ENCODE data around the gene KLHL26. TPM values are rescaled to one million over a fixed set of nuclear protein-coding genes. Genes with fewer than 3 reads are reported as not detected.

KLHL26 gene
- total and polyA plus RNA-seq, 2 of the 4 experiments (the other 2 are of a cell fraction) = 2.2 to 4.7 TPM

DNA sequence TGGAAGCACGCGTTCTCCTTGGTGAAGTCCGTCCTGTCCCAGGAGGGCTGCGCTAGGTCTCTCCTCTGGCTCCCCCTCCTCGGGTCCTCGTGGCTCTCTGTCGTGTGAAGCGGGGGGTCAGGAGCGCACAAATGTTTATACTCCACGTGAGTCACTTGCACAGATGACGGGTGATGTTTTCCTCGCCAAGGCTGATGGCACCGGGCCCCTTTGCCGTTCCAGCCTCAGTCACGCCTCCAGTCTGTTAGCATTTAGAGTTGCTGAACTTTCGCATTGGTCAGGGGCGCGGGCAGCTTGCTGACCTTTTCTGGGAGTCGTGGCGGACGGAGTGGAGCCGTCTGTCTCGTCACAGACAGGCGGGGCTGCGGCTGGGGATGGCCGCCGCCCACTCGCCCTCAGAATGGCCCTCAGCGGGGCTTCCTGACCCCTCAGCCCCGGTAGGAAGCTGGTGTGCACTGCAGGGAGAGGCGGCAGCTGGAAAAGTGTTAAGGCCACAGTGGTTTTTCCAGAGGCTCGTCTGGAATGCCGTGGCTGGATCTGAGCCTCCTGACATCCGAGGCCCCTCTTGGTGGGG, 13.7 kb downstream of the KLHL26 start:
- peak overlapping the region; percentile 67 for H3K14ac ChIP-seq (replicated peaks; ENCODE audit: low read depth, low read length)
- H3K4me3 ChIP-seq (ENCODE audit: insufficient read depth, low read depth, low read length) = no peak overlapping the region
- H3K9me1 ChIP-seq (ENCODE audit: insufficient read depth, low read length) = peaks cover 30% of the 10 kb centered on the region
- H4K8ac ChIP-seq (ENCODE audit: low read depth in 2 of 2, low read length in 2 of 2) = peak overlapping the region; percentile 59 to 83
- H2BK120ac ChIP-seq (ENCODE audit: low read depth, low read length) = peak overlapping the region; percentile 85
- ATAC-seq (ENCODE audit: low read depth) (peak; percentile 79), DNase-seq (peak; percentile 93)
- 2% methylated on average over 26 of the region's 34 CpGs; no CpG with 5 or more reads in 1 of the 2 experiments for WGBS, 2 experiments (ENCODE audit: extremely low coverage in 2 of 2, insufficient read length in 1 of 2)
- peak overlapping the region; percentile 84 for H2AK9ac ChIP-seq (replicated peaks; ENCODE audit: low read depth, low read length, poor library complexity)
- ChIA-PET POLR2A (ENCODE audit: unreplicated experiment) (no interaction called here), CTCF (no interaction called here)
- peaks cover 34% of the 10 kb centered on the region for H4K20me1 ChIP-seq (ENCODE audit: insufficient read depth, low read length)
- H3K4ac ChIP-seq (ENCODE audit: low read depth, low read length) = peak overlapping the region; percentile 90
- peak overlapping the region; percentile 89 for H4K91ac ChIP-seq (ENCODE audit: insufficient read depth, low read depth, low read length)
- H3K36me3 ChIP-seq (ENCODE audit: control insufficient read depth, insufficient read depth, low read length) = no peaks in the 10 kb centered on the region
- peak overlapping the region; percentile 13; the same call in 1 of the 2 replicates for H4K5ac ChIP-seq (ENCODE audit: low read depth, low read length)
- in situ Hi-C loops (cut with MboI; ENCODE audit: low sequenced_read_pairs) = no loop called here
- dilution Hi-C loops (cut with HindIII; ENCODE audit: low sequenced_read_pairs, unreplicated experiment) = no loop called here
- peak overlapping the region; percentile 19; the same call in 1 of the 2 replicates for H3K9ac ChIP-seq (ENCODE audit: low read depth, low read length)
- intact Hi-C loops (cut with micrococcal nuclease) = loop anchor here (1.0 kb wide), 1 partner anchor 56 kb away; no protein-coding TSS in a partner anchor
- peaks cover 37% of the 10 kb centered on the region for H3K4me1 ChIP-seq (ENCODE audit: control insufficient read depth, insufficient read depth, low read length)
- peak overlapping the region; percentile 95 for H2AK5ac ChIP-seq (ENCODE audit: low read depth, low read length)
- H3K56ac ChIP-seq (ENCODE audit: extremely low read depth, insufficient read depth, low read length) = peak overlapping the region; percentile 73
- peak overlapping the region; percentile 58 for H3K4me2 ChIP-seq (ENCODE audit: low read depth, low read length)
- H3K18ac ChIP-seq (ENCODE audit: low read depth, low read length) = peak overlapping the region; percentile 41
- H3K23ac ChIP-seq (ENCODE audit: low read depth, low read length) = peak overlapping the region; percentile 85
- no peaks in the 10 kb centered on the region for H3K9me3 ChIP-seq (ENCODE audit: control insufficient read depth, insufficient read depth, low read length)
- peak overlapping the region; percentile 81 for H2BK5ac ChIP-seq (ENCODE audit: low read depth, low read length, poor library complexity, severe bottlenecking)
- no peaks in the 10 kb centered on the region for H3K27me3 ChIP-seq (ENCODE audit: control insufficient read depth, insufficient read depth, low read length)
- BruUV-seq (replicated peaks) = no TSS peak
- H3K79me1 ChIP-seq (ENCODE audit: low read depth in 1 of 2, low read length in 2 of 2) = peaks cover 22 to 58% of the 10 kb centered on the region in 2 experiments; a peak in 3 of 4 replicates
- H2BK15ac ChIP-seq (ENCODE audit: low read depth, low read length) = peak overlapping the region; percentile 55; the same call in 1 of the 3 replicates
- H2AFZ ChIP-seq (replicated peaks; ENCODE audit: low read length, poor library complexity) = peak overlapping the region; percentile 84
- H2BK20ac ChIP-seq (ENCODE audit: low read depth, low read length) = peak overlapping the region; percentile 84; the same call in 1 of the 2 replicates
- H3K27ac ChIP-seq (ENCODE audit: insufficient read depth, low read length) = peak overlapping the region; percentile 71
- TF ChIP-seq CTCF (conservative IDR thresholded peaks at IDR 0.05; ENCODE audit: low read depth, low read length) (no peak), FOS (IDR thresholded peaks at IDR 0.05; ENCODE audit: low read depth, low read length) (peak; percentile 93), MAZ (IDR thresholded peaks at IDR 0.05; ENCODE audit: borderline replicate concordance, low read depth, low read length) (peak; percentile 90), RCOR1 (IDR thresholded peaks at IDR 0.05; ENCODE audit: insufficient replicate concordance, low read length) (peak; percentile 65), RAD21 (IDR thresholded peaks at IDR 0.05; ENCODE audit: low read length) (peak; percentile 21), RFX5 (IDR thresholded peaks at IDR 0.05; ENCODE audit: low read depth, low read length) (no peak), CEBPB (IDR thresholded peaks at IDR 0.05; ENCODE audit: low read depth, low read length) (no peak), MAFK (IDR thresholded peaks at IDR 0.05; ENCODE audit: low read depth, low read length) (no peak), POLR2A (IDR thresholded peaks at IDR 0.05; ENCODE audit: low read depth, low read length) (peak; percentile 72), BHLHE40 (IDR thresholded peaks at IDR 0.05; ENCODE audit: low read depth, low read length) (peak; percentile 80), CHD1 (IDR thresholded peaks at IDR 0.05; ENCODE audit: low read depth, low read length) (peak; percentile 22; the same call in 1 of the 2 replicates), MXI1 (IDR thresholded peaks at IDR 0.05; ENCODE audit: borderline replicate concordance, low read depth, low read length) (peak; percentile 63; the same call in 1 of the 2 replicates), NFE2L2 (IDR thresholded peaks at IDR 0.05; ENCODE audit: low read depth, low read length) (no peak)
- TF ChIP-seq, protein P1, sequence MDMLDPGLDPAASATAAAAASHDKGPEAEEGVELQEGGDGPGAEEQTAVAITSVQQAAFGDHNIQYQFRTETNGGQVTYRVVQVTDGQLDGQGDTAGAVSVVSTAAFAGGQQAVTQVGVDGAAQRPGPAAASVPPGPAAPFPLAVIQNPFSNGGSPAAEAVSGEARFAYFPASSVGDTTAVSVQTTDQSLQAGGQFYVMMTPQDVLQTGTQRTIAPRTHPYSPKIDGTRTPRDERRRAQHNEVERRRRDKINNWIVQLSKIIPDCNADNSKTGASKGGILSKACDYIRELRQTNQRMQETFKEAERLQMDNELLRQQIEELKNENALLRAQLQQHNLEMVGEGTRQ (IDR thresholded peaks at IDR 0.05; ENCODE audit: low read depth, low read length) = peak; percentile 51; the same call in 1 of the 2 replicates
- TF ChIP-seq, protein P2, sequence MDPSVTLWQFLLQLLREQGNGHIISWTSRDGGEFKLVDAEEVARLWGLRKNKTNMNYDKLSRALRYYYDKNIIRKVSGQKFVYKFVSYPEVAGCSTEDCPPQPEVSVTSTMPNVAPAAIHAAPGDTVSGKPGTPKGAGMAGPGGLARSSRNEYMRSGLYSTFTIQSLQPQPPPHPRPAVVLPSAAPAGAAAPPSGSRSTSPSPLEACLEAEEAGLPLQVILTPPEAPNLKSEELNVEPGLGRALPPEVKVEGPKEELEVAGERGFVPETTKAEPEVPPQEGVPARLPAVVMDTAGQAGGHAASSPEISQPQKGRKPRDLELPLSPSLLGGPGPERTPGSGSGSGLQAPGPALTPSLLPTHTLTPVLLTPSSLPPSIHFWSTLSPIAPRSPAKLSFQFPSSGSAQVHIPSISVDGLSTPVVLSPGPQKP (IDR thresholded peaks at IDR 0.05; ENCODE audit: borderline replicate concordance, low read depth, low read length) = no peak

Data from IMR-90 (cell line).